ENCODE results near the gene DGKD.

The DGKD gene

DNA sequence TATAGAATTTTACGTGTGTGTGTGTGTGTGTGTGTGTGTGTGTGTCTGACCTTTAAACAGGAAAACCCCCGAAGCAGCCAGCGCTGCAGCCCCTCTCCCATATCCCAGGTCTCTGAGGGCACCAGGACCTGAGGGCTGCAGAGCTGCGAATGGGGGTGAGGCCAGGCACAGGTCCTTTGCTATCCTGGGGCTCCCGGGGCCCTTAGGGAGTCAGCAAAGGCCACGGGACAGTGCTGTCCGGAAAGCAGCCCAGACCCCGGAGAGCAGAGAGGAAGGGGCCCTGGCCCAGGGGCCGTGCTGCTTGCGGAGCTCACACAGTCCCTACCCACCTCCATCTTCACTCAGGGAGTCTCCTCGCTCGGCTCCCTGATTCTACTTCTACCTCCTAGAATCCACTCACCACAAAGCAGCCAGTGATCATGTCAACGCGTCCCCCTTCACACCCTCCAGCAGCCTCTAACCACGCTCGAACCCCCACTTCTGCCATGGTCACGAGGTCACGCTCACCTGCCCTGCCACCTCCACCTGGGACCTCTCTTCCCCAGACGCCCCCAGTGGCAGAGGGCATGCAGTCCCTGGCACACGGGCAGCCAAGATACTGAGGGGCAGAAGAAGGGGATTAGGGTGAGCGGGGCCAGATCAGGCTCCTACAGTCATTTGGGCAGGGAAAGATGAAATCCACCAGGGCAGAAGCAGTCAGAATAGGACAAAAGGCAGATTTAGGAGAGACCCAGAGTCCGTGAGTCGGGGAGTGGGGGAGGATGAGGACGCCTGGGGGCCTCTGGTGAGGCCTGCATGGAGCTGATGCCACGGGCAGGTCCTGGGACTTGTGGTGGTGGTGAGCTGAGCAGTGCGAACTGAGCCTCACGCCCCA lies 125.6 kb downstream of the DGKD start:
- Histone ChIP-seq H3K36me3 (ENCODE audit: insufficient read depth, low read length) (peaks cover 27% of the 10 kb centered on the region), H3K4me2 (ENCODE audit: insufficient read depth, low read length) (no peak overlapping the region), H3K9ac (ENCODE audit: low read depth, low read length) (no peak overlapping the region), H4K20me1 (ENCODE audit: insufficient read depth, low read length) (no peaks in the 10 kb centered on the region; the same call in 1 of the 2 replicates), H3K4me1 (ENCODE audit: insufficient read depth, low read length) (no peaks in the 10 kb centered on the region), H3K4me3 (ENCODE audit: low read depth in 1 of 2, low read length in 2 of 2) (no peak overlapping the region), H3K9me3 (ENCODE audit: insufficient read depth, low read length, severe bottlenecking) (no peaks in the 10 kb centered on the region), H3K27me3 (ENCODE audit: insufficient read depth, low read length, poor library complexity) (no peaks in the 10 kb centered on the region), H3K79me2 (ENCODE audit: insufficient read depth, low read length) (no peaks in the 10 kb centered on the region), H2AFZ (ENCODE audit: low read depth, low read length) (no peak overlapping the region), H3K27ac (ENCODE audit: low read length) (no peak overlapping the region)
- TF ChIP-seq, protein P1, sequence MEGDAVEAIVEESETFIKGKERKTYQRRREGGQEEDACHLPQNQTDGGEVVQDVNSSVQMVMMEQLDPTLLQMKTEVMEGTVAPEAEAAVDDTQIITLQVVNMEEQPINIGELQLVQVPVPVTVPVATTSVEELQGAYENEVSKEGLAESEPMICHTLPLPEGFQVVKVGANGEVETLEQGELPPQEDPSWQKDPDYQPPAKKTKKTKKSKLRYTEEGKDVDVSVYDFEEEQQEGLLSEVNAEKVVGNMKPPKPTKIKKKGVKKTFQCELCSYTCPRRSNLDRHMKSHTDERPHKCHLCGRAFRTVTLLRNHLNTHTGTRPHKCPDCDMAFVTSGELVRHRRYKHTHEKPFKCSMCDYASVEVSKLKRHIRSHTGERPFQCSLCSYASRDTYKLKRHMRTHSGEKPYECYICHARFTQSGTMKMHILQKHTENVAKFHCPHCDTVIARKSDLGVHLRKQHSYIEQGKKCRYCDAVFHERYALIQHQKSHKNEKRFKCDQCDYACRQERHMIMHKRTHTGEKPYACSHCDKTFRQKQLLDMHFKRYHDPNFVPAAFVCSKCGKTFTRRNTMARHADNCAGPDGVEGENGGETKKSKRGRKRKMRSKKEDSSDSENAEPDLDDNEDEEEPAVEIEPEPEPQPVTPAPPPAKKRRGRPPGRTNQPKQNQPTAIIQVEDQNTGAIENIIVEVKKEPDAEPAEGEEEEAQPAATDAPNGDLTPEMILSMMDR (IDR thresholded peaks at IDR 0.05; ENCODE audit: borderline replicate concordance, extremely low read depth, low read length, poor library complexity, severe bottlenecking), result no peak
- TF ChIP-seq EZH2 (IDR thresholded peaks at IDR 0.05; ENCODE audit: borderline replicate concordance, low read depth, low read length, severe bottlenecking), result no peak
- ATAC-seq (ENCODE audit: insufficient read depth, low read depth), result no peak
- DNase-seq, result no peak

DNA sequence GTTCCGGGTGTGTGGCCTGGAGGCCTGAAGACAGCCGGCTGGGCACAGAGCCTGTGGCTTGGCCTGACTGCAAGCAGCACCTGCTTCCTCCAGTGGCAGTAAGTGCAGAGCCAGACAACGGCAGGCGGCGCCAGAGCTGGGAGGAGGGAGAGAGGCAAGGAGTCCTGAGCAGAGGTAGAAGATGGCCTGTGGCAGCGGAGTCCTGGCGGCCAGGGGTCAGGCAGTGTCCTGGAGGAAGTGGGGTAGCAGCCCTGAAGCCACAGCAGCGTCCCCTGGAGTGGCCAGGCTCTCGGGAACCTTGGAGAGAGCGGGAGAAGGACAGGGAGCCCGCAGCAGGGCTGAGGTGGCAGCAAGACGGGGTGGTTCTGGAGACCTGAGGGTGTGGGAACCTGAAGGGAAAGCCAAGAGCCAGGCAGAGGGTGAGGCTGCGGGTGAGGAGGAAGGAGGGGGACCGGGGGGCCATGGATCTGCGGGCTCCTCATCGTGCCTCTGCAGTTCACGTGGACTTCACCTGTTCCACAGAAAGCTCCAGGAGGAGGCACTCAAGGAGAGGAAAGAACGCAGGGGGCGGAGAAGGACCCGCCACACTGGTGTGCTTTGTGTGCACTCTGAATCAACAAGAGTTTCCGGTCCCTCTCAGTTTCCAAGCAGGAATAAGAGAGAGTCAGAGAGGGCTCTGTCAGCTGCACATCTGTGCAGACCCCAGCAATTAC lies 126.4 kb downstream of the DGKD start:
- H3K4me2 ChIP-seq (ENCODE audit: insufficient read depth, low read length), result no peak overlapping the region
- peaks cover 35% of the 10 kb centered on the region for H3K36me3 ChIP-seq (ENCODE audit: insufficient read depth, low read length)

DNA sequence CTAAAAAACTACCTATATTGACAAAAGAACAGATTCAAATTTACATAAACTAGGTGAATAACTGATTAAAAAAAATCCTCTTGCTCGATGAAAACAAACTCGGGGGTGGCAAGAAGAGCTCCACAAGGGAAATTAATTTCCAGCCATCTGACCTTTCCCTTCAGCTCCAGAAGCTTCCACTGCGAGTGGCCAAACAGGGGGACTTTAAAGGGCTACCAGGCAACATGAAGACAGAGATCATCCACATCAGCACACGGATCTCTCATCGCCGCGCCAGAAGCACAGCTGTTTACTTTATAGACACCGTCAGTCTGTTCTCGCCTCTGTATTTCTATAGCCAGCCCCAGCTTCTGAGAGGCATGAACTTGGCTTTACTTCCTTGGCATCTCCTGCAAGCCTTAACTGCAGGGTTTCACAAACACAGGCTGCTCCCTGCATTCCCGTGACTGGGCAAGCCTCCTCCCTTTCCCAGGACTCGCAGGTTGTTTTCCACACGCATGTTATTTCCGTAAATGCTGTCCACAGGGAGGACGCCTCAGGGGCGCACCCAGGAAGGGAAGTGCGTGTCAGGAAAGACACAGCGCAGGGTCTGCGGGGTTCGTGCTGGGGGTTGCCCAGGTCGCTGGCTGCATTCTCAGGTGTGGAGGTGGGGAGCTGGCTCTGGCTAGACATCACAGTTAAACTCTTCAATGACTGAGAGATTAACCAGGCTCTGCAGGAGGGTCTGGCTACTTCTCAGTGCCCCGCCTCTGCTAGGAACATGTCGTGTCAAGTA lies 127.3 kb downstream of the DGKD start:
- Histone ChIP-seq H3K27ac (ENCODE audit: low read length) (no peak overlapping the region), H4K20me1 (ENCODE audit: insufficient read depth, low read length) (no peaks in the 10 kb centered on the region), H3K36me3 (ENCODE audit: insufficient read depth, low read length) (peaks cover 34% of the 10 kb centered on the region), H2AFZ (ENCODE audit: low read depth, low read length) (no peak overlapping the region), H3K27me3 (ENCODE audit: insufficient read depth, low read length, poor library complexity) (no peaks in the 10 kb centered on the region), H3K4me2 (ENCODE audit: insufficient read depth, low read length) (no peak overlapping the region), H3K4me1 (ENCODE audit: insufficient read depth, low read length) (no peaks in the 10 kb centered on the region), H3K9me3 (ENCODE audit: insufficient read depth, low read length, severe bottlenecking) (no peaks in the 10 kb centered on the region), H3K79me2 (ENCODE audit: insufficient read depth, low read length) (no peaks in the 10 kb centered on the region), H3K4me3 (ENCODE audit: low read depth in 1 of 2, low read length in 2 of 2) (no peak overlapping the region), H3K9ac (ENCODE audit: low read depth, low read length) (no peak overlapping the region)
- no peak for ATAC-seq (ENCODE audit: insufficient read depth, low read depth)
- DNase-seq, result no peak
- TF ChIP-seq, protein P1 (IDR thresholded peaks at IDR 0.05; ENCODE audit: borderline replicate concordance, extremely low read depth, low read length, poor library complexity, severe bottlenecking), result no peak
- no peak for TF ChIP-seq EZH2 (IDR thresholded peaks at IDR 0.05; ENCODE audit: borderline replicate concordance, low read depth, low read length, severe bottlenecking)

More for the DNA sequence above, 126.4 kb downstream of the DGKD start:
- Histone ChIP-seq H3K9ac (ENCODE audit: low read depth, low read length) (no peak overlapping the region), H3K27me3 (ENCODE audit: insufficient read depth, low read length, poor library complexity) (no peaks in the 10 kb centered on the region), H4K20me1 (ENCODE audit: insufficient read depth, low read length) (no peaks in the 10 kb centered on the region; the same call in 1 of the 2 replicates), H2AFZ (ENCODE audit: low read depth, low read length) (no peak overlapping the region), H3K4me3 (ENCODE audit: low read depth in 1 of 2, low read length in 2 of 2) (no peak overlapping the region), H3K27ac (ENCODE audit: low read length) (no peak overlapping the region), H3K9me3 (ENCODE audit: insufficient read depth, low read length, severe bottlenecking) (no peaks in the 10 kb centered on the region), H3K4me1 (ENCODE audit: insufficient read depth, low read length) (no peaks in the 10 kb centered on the region), H3K79me2 (ENCODE audit: insufficient read depth, low read length) (no peaks in the 10 kb centered on the region)
- ATAC-seq (ENCODE audit: insufficient read depth, low read depth) (0 out of 3 replicates have a peak, but pooled peaks have one; percentile 22), DNase-seq (no peak)
- TF ChIP-seq, protein P1 (IDR thresholded peaks at IDR 0.05; ENCODE audit: borderline replicate concordance, extremely low read depth, low read length, poor library complexity, severe bottlenecking), result no peak
- no peak for TF ChIP-seq EZH2 (IDR thresholded peaks at IDR 0.05; ENCODE audit: borderline replicate concordance, low read depth, low read length, severe bottlenecking)
